ENCODE data around the gene RAPGEF3. TPM values are rescaled to one million over a fixed set of nuclear protein-coding genes. Genes with fewer than 3 reads are reported as not detected.

The RAPGEF3 gene
- total and polyA plus RNA-seq, 9 of the 15 experiments (the other 6 are each of a cell fraction or from before 2014, with no cell fraction given), result 0.03 to 0.78 (median 0.37) TPM; not detected in 1

GRCh38 chr12:47705566-47706425 lies 52.9 kb downstream of the RAPGEF3 start, which contains the start of gene RPAP3 (continued):
- TF ChIP-seq NR1H2 (CRISPR knock-in tag; IDR thresholded peaks at IDR 0.05) (no peak), ZHX1 (conservative IDR thresholded peaks at IDR 0.05; ENCODE audit: low read length) (no peak), THRB (CRISPR knock-in tag; conservative IDR thresholded peaks at IDR 0.05) (no peak), CLOCK (CRISPR knock-in tag; IDR thresholded peaks at IDR 0.05; ENCODE audit: borderline replicate concordance) (no peak), CREB1 (IDR thresholded peaks at IDR 0.05) (peak; percentile 92), CREB1 (CRISPR knock-in tag; IDR thresholded peaks at IDR 0.05) (peak; percentile 85), E4F1 (CRISPR knock-in tag; IDR thresholded peaks at IDR 0.05; ENCODE audit: borderline replicate concordance) (no peak), L3MBTL2 (IDR thresholded peaks at IDR 0.05) (peak; percentile 20; the same call in 1 of the 2 replicates), ZNF511 (CRISPR knock-in tag; IDR thresholded peaks at IDR 0.05) (peak; percentile 81; the same call in 1 of the 2 replicates), ZC3H11A (IDR thresholded peaks at IDR 0.05; ENCODE audit: low read depth, low read length) (no peak), ZBTB34 (CRISPR knock-in tag; IDR thresholded peaks at IDR 0.05) (no peak), FOXM1 (IDR thresholded peaks at IDR 0.05; ENCODE audit: low read depth) (no peak), FOXM1 (CRISPR knock-in tag; IDR thresholded peaks at IDR 0.05; ENCODE audit: low read depth) (0 out of 2 replicates have a peak, but pooled peaks have one; percentile 36), RFX5 (IDR thresholded peaks at IDR 0.05; ENCODE audit: low read depth, low read length) (no peak), RUNX1 (IDR thresholded peaks at IDR 0.05; ENCODE audit: low read depth) (no peak)
